CD4-positive, alpha-beta T cell (primary cell): ENCODE measurements around the gene EEPD1. TPM values are rescaled to one million over a fixed set of nuclear protein-coding genes. Genes with fewer than 3 reads are reported as not detected.

Experiments used
- ATAC-seq: fragments of 200-7000 bp; cut with Tn5 transposase; one replicate; pipeline ENCODE4 v1.10.0; 2022; ENCODE audit warnings: mild to moderate bottlenecking; ENCODE audit not compliant: poor library complexity
- CTCF ChIA-PET: fragments of 350-600 bp; sonication (Branson Sonifier 250); formaldehyde crosslinking; loops from one replicate; lab custom pipeline; 2021; ENCODE audit warnings: antibody characterized with exemption, inconsistent platforms; lab: Charles Lee
- POLR2A ChIA-PET: fragments of 350-600 bp; sonication (Branson Sonifier 250); formaldehyde crosslinking; loops from one replicate; lab custom pipeline; 2021; ENCODE audit warnings: antibody characterized with exemption, inconsistent platforms; lab: Charles Lee
- DNase-seq, 14 experiments: peaks; one replicate each; pipeline ENCODE4 v3.0.0-alpha.2; 2013 to 2020; ENCODE audit warnings: mixed read lengths in 2 of 14
- H3K27ac ChIP-seq, 2 donors: one replicate each; pipeline versions ENCODE4 v1.5.1 to v1.7.0; 2013; ENCODE audit warnings: low read length in 2 of 2, low read depth in 1 of 2, mild to moderate bottlenecking in 1 of 2
- H3K27me3 ChIP-seq, 2 experiments: 1 replicate in 1 of 2; 2 replicates in 1 of 2; pipeline versions ENCODE4 v1.6.1 to v1.7.0; 2013; ENCODE audit warnings: low read length in 2 of 2, control low read depth in 1 of 2, mild to moderate bottlenecking in 1 of 2, moderate library complexity in 1 of 2; ENCODE audit not compliant: insufficient read depth in 2 of 2, control insufficient read depth in 1 of 2
- H3K36me3 ChIP-seq: one replicate; pipeline ENCODE4 v1.6.1; 2013; ENCODE audit warnings: low read length, control low read depth; ENCODE audit not compliant: insufficient read depth
- H3K4me1 ChIP-seq: one replicate; pipeline ENCODE4 v1.6.1; 2013; ENCODE audit warnings: low read length, control low read depth; ENCODE audit not compliant: insufficient read depth
- H3K4me3 ChIP-seq: one replicate; pipeline ENCODE4 v1.5.1; 2013; ENCODE audit warnings: mild to moderate bottlenecking, low read length, moderate library complexity
- H3K9me3 ChIP-seq, 2 experiments: 1 replicate in 1 of 2; 2 replicates in 1 of 2; pipeline versions ENCODE4 v1.6.1 to v1.7.0; 2013; ENCODE audit warnings: low read length in 2 of 2, mild to moderate bottlenecking in 2 of 2, control low read depth in 1 of 2, moderate library complexity in 1 of 2; ENCODE audit not compliant: control insufficient read depth in 1 of 2, insufficient read depth in 1 of 2
- H3K27ac Mint-ChIP-seq: one replicate; pipeline ENCODE4 v1.8.0; 2020; ENCODE audit warnings: mixed read lengths
- H3K27me3 Mint-ChIP-seq: one replicate; pipeline ENCODE4 v1.8.0; 2021; ENCODE audit warnings: mixed read lengths
- H3K36me3 Mint-ChIP-seq: one replicate; pipeline ENCODE4 v1.8.0; 2021; ENCODE audit warnings: low read depth, mixed read lengths
- H3K4me1 Mint-ChIP-seq: one replicate; pipeline ENCODE4 v1.8.0; 2021; ENCODE audit warnings: low read depth, mixed read lengths
- H3K4me3 Mint-ChIP-seq: one replicate; pipeline ENCODE4 v1.8.0; 2020; ENCODE audit warnings: mild to moderate bottlenecking, mixed read lengths
- H3K9me3 Mint-ChIP-seq: one replicate; pipeline ENCODE4 v1.8.0; 2020; ENCODE audit warnings: mixed read lengths
- intact Hi-C, 2 experiments: fragments of 100-400 bp; cut with DNase I in 1 of 2; cut with micrococcal nuclease in 1 of 2; formaldehyde crosslinking; loops; one replicate each; pipeline versions ENCODE4 v1.15.1 to v1.9.0; 2023 to 2025; cut with DNase I, micrococcal nuclease
- total RNA-seq, 174 experiments: library from RNA in 2 of 174; stranded (reverse) in 2 of 174; gene quantifications; one replicate each; pipeline ENCODE4 v1.2.3 and lab custom pipeline; 2021 to 2026
- TF ChIP-seq, protein P1 (sequence below): fragments of 200-600 bp; IDR thresholded peaks from one replicate; pipeline ENCODE4 v1.8.0; 2022; ENCODE audit warnings: antibody characterized with exemption, mild to moderate bottlenecking

EEPD1 gene
- total RNA-seq, 2 experiments from 2014 or later: 4.4 to 4.6 TPM

DNA sequence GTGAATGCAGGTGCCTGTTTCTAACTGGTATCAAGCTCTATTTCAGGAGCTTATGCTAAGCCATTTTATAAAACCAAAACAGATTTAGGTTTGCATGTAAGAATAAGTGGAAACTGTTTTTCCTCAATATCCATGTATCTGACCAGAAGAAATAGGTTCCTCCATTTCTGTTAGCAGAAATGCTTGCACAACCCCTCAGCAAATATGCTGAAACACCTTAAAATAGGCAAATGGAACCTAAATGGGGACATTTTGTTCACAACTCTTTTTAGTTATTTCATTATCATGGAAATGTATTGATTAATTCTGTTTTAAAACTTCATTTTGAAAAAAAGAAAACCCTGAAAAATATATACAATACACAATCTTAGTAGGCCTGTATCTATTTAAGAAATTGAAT, 8.9 kb upstream of the EEPD1 start:
- TF ChIP-seq, protein P1, sequence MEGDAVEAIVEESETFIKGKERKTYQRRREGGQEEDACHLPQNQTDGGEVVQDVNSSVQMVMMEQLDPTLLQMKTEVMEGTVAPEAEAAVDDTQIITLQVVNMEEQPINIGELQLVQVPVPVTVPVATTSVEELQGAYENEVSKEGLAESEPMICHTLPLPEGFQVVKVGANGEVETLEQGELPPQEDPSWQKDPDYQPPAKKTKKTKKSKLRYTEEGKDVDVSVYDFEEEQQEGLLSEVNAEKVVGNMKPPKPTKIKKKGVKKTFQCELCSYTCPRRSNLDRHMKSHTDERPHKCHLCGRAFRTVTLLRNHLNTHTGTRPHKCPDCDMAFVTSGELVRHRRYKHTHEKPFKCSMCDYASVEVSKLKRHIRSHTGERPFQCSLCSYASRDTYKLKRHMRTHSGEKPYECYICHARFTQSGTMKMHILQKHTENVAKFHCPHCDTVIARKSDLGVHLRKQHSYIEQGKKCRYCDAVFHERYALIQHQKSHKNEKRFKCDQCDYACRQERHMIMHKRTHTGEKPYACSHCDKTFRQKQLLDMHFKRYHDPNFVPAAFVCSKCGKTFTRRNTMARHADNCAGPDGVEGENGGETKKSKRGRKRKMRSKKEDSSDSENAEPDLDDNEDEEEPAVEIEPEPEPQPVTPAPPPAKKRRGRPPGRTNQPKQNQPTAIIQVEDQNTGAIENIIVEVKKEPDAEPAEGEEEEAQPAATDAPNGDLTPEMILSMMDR: no peak
- Mint-ChIP-seq H3K9me3 (peaks cover 5% of the 10 kb centered on the region), H3K4me1 (no peaks in the 10 kb centered on the region), H3K36me3 (no peaks in the 10 kb centered on the region), H3K27ac (no peak overlapping the region), H3K4me3 (no peak overlapping the region), H3K27me3 (no peaks in the 10 kb centered on the region)
- H3K4me1 ChIP-seq: no peaks in the 10 kb centered on the region
- intact Hi-C loops: no loop called here
- no peak overlapping the region for H3K4me3 ChIP-seq
- no peak for ATAC-seq
- H3K27ac ChIP-seq: no peak overlapping the region
- POLR2A ChIA-PET: no interaction called here
- CTCF ChIA-PET: no interaction called here
- no peaks in the 10 kb centered on the region for H3K27me3 ChIP-seq
- peaks cover 3 to 7% of the 10 kb centered on the region in 2 experiments for H3K9me3 ChIP-seq
- no peak for DNase-seq
- no peaks in the 10 kb centered on the region for H3K36me3 ChIP-seq

DNA sequence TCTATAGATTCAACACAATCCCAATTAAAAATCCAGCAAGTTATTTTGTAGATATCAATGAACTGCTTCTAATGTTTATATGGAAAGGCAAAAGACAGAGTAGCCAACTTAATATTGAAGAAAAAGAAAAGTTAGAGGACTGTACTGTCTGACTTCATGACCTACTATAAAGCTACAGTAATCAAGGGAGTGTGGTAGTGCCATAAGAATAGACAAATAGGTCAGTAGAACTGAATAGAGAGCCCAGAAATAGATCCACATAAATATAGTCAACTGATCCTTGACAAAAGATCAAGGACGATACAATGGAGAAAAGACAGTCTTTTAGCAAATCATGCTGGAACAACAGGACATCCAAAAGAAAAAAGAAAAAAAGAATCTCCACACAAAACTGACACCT, 7.4 kb upstream of the EEPD1 start:
- ChIA-PET CTCF (no interaction called here), POLR2A (no interaction called here)
- no peak overlapping the region for H3K4me3 ChIP-seq
- H3K27ac ChIP-seq: no peak overlapping the region
- TF ChIP-seq, protein P1: no peak
- DNase-seq (no peak), ATAC-seq (no peak)
- Mint-ChIP-seq H3K9me3 (peaks cover 3% of the 10 kb centered on the region), H3K4me1 (no peaks in the 10 kb centered on the region), H3K36me3 (no peaks in the 10 kb centered on the region), H3K27me3 (no peaks in the 10 kb centered on the region), H3K27ac (no peak overlapping the region), H3K4me3 (no peak overlapping the region)
- no peaks in the 10 kb centered on the region for H3K4me1 ChIP-seq
- H3K36me3 ChIP-seq: no peaks in the 10 kb centered on the region
- peaks cover 3 to 5% of the 10 kb centered on the region in 2 experiments for H3K9me3 ChIP-seq
- no peaks in the 10 kb centered on the region for H3K27me3 ChIP-seq
- intact Hi-C loops: no loop called here

DNA sequence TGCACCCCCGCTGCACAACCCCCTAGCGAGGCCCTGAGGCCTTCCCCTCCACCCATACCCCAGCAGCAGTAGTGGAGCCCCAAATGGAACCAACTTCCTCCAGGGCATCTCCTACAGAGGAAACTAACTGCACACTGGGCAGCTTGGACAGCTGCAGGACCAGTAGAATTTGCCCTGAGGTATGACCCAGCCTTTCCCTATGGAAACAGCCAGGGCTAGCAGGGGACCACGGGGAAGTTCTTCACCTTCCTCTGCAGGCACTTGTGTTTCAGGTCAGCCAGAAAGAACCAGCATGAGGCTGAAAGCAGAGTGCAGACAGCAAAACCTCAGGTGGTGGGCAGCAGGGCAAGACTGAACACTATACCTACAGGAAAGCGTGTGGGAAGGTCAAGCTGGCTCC, 5.7 kb upstream of the EEPD1 start:
- Mint-ChIP-seq H3K9me3 (no peaks in the 10 kb centered on the region), H3K4me3 (no peak overlapping the region), H3K36me3 (no peaks in the 10 kb centered on the region), H3K4me1 (peaks cover 2% of the 10 kb centered on the region), H3K27me3 (no peaks in the 10 kb centered on the region), H3K27ac (no peak overlapping the region)
- ATAC-seq: no peak
- no peaks in the 10 kb centered on the region for H3K27me3 ChIP-seq
- CTCF ChIA-PET: no interaction called here
- no peak for DNase-seq
- POLR2A ChIA-PET: no interaction called here
- H3K4me3 ChIP-seq: no peak overlapping the region
- TF ChIP-seq, protein P1: no peak
- H3K36me3 ChIP-seq: no peaks in the 10 kb centered on the region
- H3K27ac ChIP-seq: no peak overlapping the region
- intact Hi-C loops: no loop called here
- H3K9me3 ChIP-seq: peaks cover 0 to 3% of the 10 kb centered on the region in 2 experiments
- H3K4me1 ChIP-seq: peaks cover 4% of the 10 kb centered on the region
